Measurements from ENCODE around the gene CELSR1. TPM values are rescaled to one million over a fixed set of nuclear protein-coding genes. Genes with fewer than 3 reads are reported as not detected.
"Not testable (repeated sequence)": the region's sequence is repeated elsewhere in the genome, so short reads cannot be mapped to it uniquely, and the experiment has no call there.

Gene CELSR1
- total RNA-seq, 2 experiments from 2014 or later: 3.7 to 5.2 TPM

GRCh38 chr22:46317646-46318045, 219.8 kb downstream of the CELSR1 start:
- TF ChIP-seq CTCF (conservative IDR thresholded peaks at IDR 0.05; ENCODE audit: low read length) (no peak), EZH2phosphoT487 (IDR thresholded peaks at IDR 0.05; ENCODE audit: borderline replicate concordance, low read depth, low read length) (no peak)
- CTCF ChIA-PET (ENCODE audit: unreplicated experiment): no interaction called here
- Histone ChIP-seq H3K79me2 (ENCODE audit: insufficient read depth, low read depth, low read length) (no peaks in the 10 kb centered on the region), H3K36me3 (ENCODE audit: insufficient read depth, low read length) (peaks cover 90% of the 10 kb centered on the region), H3K4me3 (ENCODE audit: low read depth, low read length, poor library complexity, severe bottlenecking) (no peak overlapping the region), H2AFZ (ENCODE audit: low read length) (no peak overlapping the region), H3K4me2 (ENCODE audit: low read length) (no peak overlapping the region), H3K4me1 (ENCODE audit: insufficient read depth, low read length, poor library complexity, severe bottlenecking) (no peaks in the 10 kb centered on the region), H3K27ac (ENCODE audit: low read depth, low read length, poor library complexity, severe bottlenecking) (no peak overlapping the region), H4K20me1 (ENCODE audit: insufficient read depth, low read length) (no peaks in the 10 kb centered on the region; the same call in 1 of the 2 replicates), H3K9me2 (ENCODE audit: insufficient read depth, low read length) (no peaks in the 10 kb centered on the region), H3K9me3 (ENCODE audit: low read length) (no peaks in the 10 kb centered on the region)
- intact Hi-C loops (cut with micrococcal nuclease; ENCODE audit: unreplicated experiment): loop anchor here (10.0 kb wide), 1 partner anchor 323 kb away; no protein-coding TSS in a partner anchor
- no TSS peak for BruUV-seq (replicated peaks)
- POLR2A ChIA-PET: no interaction called here
- no peak for DNase-seq (ENCODE audit: low spot score)

GRCh38 chr22:46315976-46316375, 221.4 kb downstream of the CELSR1 start:
- H3K9me3 ChIP-seq (ENCODE audit: low read length): no peaks in the 10 kb centered on the region
- no peaks in the 10 kb centered on the region; the same call in 1 of the 2 replicates for H4K20me1 ChIP-seq (ENCODE audit: insufficient read depth, low read length)
- H3K4me3 ChIP-seq (ENCODE audit: low read depth, low read length, poor library complexity, severe bottlenecking): no peak overlapping the region
- no peaks in the 10 kb centered on the region for H3K4me1 ChIP-seq (ENCODE audit: insufficient read depth, low read length, poor library complexity, severe bottlenecking)
- TF ChIP-seq CTCF (conservative IDR thresholded peaks at IDR 0.05; ENCODE audit: low read length): no peak
- TF ChIP-seq EZH2phosphoT487 (IDR thresholded peaks at IDR 0.05; ENCODE audit: borderline replicate concordance, low read depth, low read length): no peak
- intact Hi-C loops (cut with micrococcal nuclease; ENCODE audit: unreplicated experiment): loop anchor here (2.0 to 10.0 kb wide), 2 partner anchors 65 to 321 kb away; partner anchors contain the start of gene CDPF1
- peaks cover 92% of the 10 kb centered on the region for H3K36me3 ChIP-seq (ENCODE audit: insufficient read depth, low read length)
- DNase-seq (ENCODE audit: low spot score): no peak
- no peak overlapping the region for H2AFZ ChIP-seq (ENCODE audit: low read length)
- H3K27ac ChIP-seq (ENCODE audit: low read depth, low read length, poor library complexity, severe bottlenecking): no peak overlapping the region
- no peaks in the 10 kb centered on the region for H3K9me2 ChIP-seq (ENCODE audit: insufficient read depth, low read length)
- no peaks in the 10 kb centered on the region for H3K79me2 ChIP-seq (ENCODE audit: insufficient read depth, low read depth, low read length)
- no TSS peak for BruUV-seq (replicated peaks)
- ChIA-PET CTCF (ENCODE audit: unreplicated experiment) (interaction anchor here (1.1 to 1.3 kb wide), 3 partner anchors 9 to 310 kb away, joined by 3 to 6 read pairs (median 3); no protein-coding TSS in a partner anchor), POLR2A (interaction anchor here (0.7 kb wide), 1 partner anchor 275 kb away, joined by 3 read pairs; no protein-coding TSS in a partner anchor)
- H3K4me2 ChIP-seq (ENCODE audit: low read length): no peak overlapping the region

- H3K4me3 ChIP-seq (ENCODE audit: low read depth, low read length, poor library complexity, severe bottlenecking); H3K4me1 ChIP-seq (ENCODE audit: insufficient read depth, low read length, poor library complexity, severe bottlenecking); H3K9me3 ChIP-seq (ENCODE audit: low read length); H2AFZ ChIP-seq (ENCODE audit: low read length); BruUV-seq (replicated peaks); H3K4me2 ChIP-seq (ENCODE audit: low read length); DNase-seq (ENCODE audit: low spot score); H4K20me1 ChIP-seq (ENCODE audit: insufficient read depth, low read length); POLR2A ChIA-PET; H3K9me2 ChIP-seq (ENCODE audit: insufficient read depth, low read length); H3K27ac ChIP-seq (ENCODE audit: low read depth, low read length, poor library complexity, severe bottlenecking): not testable (repeated sequence)
- peaks cover 20% of the 10 kb centered on the region; the same call in 1 of the 2 replicates for H3K79me2 ChIP-seq (ENCODE audit: insufficient read depth, low read depth, low read length)
- intact Hi-C loops (cut with micrococcal nuclease; ENCODE audit: unreplicated experiment): loop anchor here (10.0 kb wide), 1 partner anchor 318 kb away; no protein-coding TSS in a partner anchor
- H3K36me3 ChIP-seq (ENCODE audit: insufficient read depth, low read length): peaks cover 92% of the 10 kb centered on the region
- CTCF ChIA-PET (ENCODE audit: unreplicated experiment): interaction anchor here (0.5 kb wide), 1 partner anchor 194 kb away, joined by 4 read pairs; no protein-coding TSS in a partner anchor
These were observed 224.6 kb downstream of the CELSR1 start for GRCh38 chr22:46312848-46313247.

Data from OCI-LY7 (cell line).